IPS-18a (cell line): Measurements from ENCODE around the gene FBXO15.

Source experiments
- H3K27ac ChIP-seq: one replicate; pipeline ENCODE4 v1.5.1; 2013; ENCODE audit warnings: low read length
- H3K27me3 ChIP-seq: one replicate; pipeline ENCODE4 v1.6.1; 2013; ENCODE audit warnings: mild to moderate bottlenecking, low read length; ENCODE audit not compliant: control insufficient read depth, insufficient read depth
- H3K36me3 ChIP-seq: one replicate; pipeline ENCODE4 v1.6.1; 2013; ENCODE audit warnings: low read depth, low read length; ENCODE audit not compliant: control insufficient read depth
- H3K4me1 ChIP-seq: one replicate; pipeline ENCODE4 v1.6.1; 2013; ENCODE audit warnings: low read depth, low read length; ENCODE audit not compliant: control insufficient read depth
- H3K4me3 ChIP-seq: one replicate; pipeline ENCODE4 v1.5.1; 2013; ENCODE audit warnings: low read length
- H3K9ac ChIP-seq: one replicate; pipeline ENCODE4 v1.6.1; 2013; ENCODE audit warnings: mild to moderate bottlenecking, low read length, moderate library complexity
- H3K9me3 ChIP-seq: one replicate; pipeline ENCODE4 v1.6.1; 2013; ENCODE audit warnings: low read depth, low read length; ENCODE audit not compliant: control insufficient read depth

Gene FBXO15, protein sequence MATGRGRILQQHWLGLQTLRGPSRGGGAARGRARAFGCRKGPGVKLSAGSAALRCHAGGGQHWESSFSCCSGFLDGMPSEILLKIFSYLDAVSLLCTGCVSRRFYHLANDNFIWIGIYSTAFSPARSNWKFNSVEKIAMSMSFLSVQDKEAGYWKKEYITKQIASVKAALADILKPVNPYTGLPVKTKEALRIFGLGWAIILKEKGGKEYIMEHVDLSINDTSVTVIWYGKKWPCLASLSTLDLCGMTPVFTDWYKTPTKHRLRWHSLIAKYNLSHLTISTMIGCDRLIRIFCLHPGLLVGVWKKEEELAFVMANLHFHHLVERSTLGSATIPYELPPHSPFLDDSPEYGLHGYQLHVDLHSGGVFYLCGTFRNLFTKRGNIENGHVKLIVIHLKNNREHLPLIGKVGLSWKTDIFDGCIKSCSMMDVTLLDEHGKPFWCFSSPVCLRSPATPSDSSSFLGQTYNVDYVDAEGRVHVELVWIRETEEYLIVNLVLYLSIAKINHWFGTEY

DNA sequence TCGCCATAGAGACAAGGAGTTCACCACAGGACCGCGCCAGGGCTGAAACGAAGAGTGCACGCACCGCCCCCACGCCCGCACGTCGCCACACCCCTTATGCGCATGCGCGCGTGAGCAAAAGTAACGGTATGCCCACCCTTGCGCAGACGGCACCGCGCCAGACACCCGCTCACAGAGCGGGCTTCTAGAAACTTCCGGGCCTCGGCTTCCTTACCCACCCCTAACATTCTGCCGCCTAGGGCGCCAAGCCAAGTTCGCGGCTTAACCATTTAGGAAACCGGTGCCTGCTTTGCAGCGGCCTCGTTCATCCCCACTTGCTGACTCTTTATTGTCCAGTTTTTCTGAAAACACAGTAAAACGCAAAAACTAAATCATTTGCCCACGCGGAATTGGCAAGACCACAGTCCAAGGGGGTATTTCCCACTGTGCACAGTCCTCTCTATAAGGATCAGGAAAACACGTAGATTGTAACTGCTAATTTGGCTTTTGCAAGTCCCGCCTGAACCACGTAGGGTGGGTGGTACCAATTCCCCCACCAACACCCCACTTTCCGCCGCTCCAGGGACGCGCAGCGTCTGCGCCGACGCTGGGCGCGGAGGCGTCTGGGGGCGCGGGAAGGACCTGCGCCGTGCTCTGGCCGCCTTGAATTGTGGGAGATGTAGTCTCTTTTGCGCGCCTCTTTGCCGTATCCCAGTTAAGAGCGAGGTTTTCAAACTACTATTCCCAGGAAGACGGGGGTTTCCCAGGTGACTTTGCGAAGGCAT, at the start of gene FBXO15, which contains the start of gene TIMM21:
Gene FBXO15 (minus strand): TSS at position 56 of the 764 bp plus-strand sequence. CDS start 49 bp downstream, at position 7.
Gene TIMM21 (plus strand): TSS at position 745 of the 764 bp plus-strand sequence. CDS start 286 bp downstream, outside the sequence.
- H3K27me3 ChIP-seq = peaks cover 9% of the 10 kb centered on the region
- peak within 1 kb of the TSS; percentile 80 for H3K9ac ChIP-seq
- H3K27ac ChIP-seq = peak within 1 kb of the TSS; percentile 7
- peak within 1 kb of the TSS; percentile 90 for H3K4me3 ChIP-seq
- H3K36me3 ChIP-seq = peaks cover 2% of the 10 kb centered on the region
- H3K9me3 ChIP-seq = no peaks in the 10 kb centered on the region
- peaks cover 6% of the 10 kb centered on the region for H3K4me1 ChIP-seq

DNA sequence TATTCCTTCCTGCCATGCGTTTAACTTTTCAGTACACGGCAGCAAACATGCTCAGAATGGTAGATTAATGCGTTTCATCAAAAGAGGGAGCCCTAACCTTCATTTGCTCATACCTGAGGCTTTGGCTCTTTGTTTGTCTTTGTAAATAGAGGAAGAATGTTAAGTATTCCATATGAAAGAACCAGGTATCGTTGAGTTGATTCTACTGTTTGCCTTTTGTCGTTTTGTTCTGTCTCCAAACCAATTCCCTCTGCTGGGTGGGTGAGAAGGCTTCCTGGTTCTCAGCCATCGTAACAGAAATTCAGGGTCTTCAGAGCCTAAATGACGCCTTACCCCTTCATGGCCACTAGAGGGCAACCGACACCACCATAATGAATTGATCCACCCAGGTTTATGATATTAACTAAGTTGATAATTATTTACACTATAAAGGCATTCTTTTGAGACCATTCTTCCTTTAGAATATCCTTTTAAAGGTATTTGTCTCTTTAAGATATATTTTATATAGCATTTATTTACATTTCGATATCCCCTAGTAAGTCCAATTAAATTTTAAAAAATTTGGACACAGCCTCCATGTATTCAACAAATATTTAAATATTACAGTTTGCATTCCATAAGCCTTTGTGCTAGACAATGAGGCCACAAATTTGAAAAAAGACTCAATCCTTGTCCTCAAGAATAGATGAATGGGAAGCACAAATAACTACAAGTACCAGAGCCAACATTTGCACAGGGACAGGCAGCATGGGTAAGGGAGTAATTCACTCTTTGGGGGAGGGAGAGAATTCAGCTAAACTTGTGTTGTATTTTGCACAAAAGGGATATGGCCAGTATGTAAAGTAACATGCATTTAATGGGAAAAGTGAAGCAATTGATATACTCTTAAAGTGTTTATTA, 48.8 kb upstream of the FBXO15 start:
- H3K9ac ChIP-seq = no peak overlapping the region
- no peaks in the 10 kb centered on the region for H3K9me3 ChIP-seq
- peak overlapping the region; percentile 54 for H3K4me3 ChIP-seq
- H3K27ac ChIP-seq = no peak overlapping the region
- no peaks in the 10 kb centered on the region for H3K27me3 ChIP-seq
- no peaks in the 10 kb centered on the region for H3K36me3 ChIP-seq
- peaks cover 7% of the 10 kb centered on the region for H3K4me1 ChIP-seq

DNA sequence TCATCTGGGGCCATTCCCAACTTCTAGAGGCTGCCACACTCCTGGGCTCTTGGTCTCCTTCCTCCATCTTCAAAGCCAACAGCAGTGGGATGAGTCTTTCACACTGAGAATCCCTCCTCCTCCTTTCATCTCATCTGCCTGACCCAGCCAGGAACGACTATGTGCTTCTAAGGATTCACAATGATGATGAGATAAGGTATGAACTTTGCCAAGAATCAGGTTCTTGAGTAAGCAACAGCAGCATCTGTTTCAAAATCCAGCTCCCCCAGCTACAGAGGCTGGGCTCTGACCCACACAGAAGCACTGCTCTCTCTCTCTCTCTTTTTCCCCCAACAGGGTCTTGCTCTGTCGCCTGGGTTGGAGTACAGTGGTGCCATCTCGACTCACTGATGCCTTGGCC, 47.1 kb upstream of the FBXO15 start:
- Histone ChIP-seq H3K27ac (no peak overlapping the region), H3K9ac (no peak overlapping the region), H3K4me3 (no peak overlapping the region), H3K36me3 (no peaks in the 10 kb centered on the region), H3K9me3 (no peaks in the 10 kb centered on the region), H3K4me1 (peaks cover 7% of the 10 kb centered on the region), H3K27me3 (no peaks in the 10 kb centered on the region)

DNA sequence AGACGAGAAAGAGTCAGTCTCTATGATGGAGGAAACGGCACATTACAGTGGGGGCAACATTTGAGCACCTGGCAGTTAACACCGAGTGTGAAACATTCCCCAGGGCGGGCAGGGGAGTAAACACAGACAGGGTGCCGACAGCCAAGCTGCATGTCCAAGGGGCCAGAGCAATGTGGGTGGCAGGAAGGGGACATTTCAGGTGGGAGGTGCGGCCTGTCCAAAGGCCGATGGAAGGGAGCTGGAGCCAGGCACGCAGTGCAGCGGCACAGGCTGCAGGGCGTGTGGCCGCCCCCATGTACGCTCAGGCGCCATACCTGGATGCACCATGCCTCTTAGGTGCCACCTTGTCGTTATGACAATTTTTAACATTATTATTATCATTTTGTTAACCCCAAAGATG, 43.9 kb upstream of the FBXO15 start:
- Histone ChIP-seq H3K36me3 (no peaks in the 10 kb centered on the region), H3K27ac (no peak overlapping the region), H3K4me1 (peaks cover 4% of the 10 kb centered on the region), H3K9ac (no peak overlapping the region), H3K4me3 (no peak overlapping the region), H3K9me3 (no peaks in the 10 kb centered on the region), H3K27me3 (no peaks in the 10 kb centered on the region)

DNA sequence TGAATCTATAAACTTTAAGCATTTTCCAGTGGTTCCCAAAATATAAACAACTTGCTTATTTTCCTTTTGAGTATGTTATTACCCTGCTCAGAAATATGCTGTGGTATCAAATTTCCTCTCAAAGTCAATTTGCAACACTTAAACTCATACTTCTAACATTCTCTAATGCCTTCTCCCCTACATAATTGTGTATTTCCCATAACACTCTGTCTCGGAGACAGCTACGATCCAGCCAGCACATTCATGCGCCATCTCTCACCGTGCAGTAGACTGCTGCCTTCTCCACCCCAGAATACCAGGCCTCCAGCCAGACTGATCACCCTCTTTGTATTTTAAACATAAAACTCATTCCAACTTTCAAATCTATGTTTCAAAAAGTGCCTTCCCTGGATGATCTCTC, 42.5 kb upstream of the FBXO15 start:
- no peaks in the 10 kb centered on the region for H3K27me3 ChIP-seq
- no peak overlapping the region for H3K9ac ChIP-seq
- no peaks in the 10 kb centered on the region for H3K9me3 ChIP-seq
- H3K4me1 ChIP-seq = no peaks in the 10 kb centered on the region
- H3K36me3 ChIP-seq = no peaks in the 10 kb centered on the region
- H3K27ac ChIP-seq = no peak overlapping the region
- no peak overlapping the region for H3K4me3 ChIP-seq

DNA sequence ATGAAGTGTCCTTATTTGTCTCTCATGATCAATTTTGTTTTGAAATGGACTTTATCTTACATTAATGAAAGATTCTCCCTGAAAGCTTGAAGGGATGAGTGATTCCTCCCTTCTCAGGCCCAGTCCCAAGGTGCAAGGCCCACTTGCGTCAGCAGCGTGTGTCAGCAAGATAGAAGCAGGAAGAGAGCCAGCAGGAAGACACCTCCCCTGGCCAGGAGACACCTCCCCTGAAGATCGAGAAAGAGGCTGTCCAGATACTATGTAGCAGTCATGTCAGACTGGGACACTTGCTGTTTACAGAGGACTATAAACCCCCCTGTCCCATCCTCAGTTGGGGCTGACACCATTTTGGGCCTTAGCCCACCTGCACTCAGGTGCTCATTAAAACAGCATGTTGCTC, 39.0 kb upstream of the FBXO15 start:
- Histone ChIP-seq H3K9me3 (no peaks in the 10 kb centered on the region), H3K27ac (no peak overlapping the region), H3K4me1 (peaks cover 4% of the 10 kb centered on the region)

DNA sequence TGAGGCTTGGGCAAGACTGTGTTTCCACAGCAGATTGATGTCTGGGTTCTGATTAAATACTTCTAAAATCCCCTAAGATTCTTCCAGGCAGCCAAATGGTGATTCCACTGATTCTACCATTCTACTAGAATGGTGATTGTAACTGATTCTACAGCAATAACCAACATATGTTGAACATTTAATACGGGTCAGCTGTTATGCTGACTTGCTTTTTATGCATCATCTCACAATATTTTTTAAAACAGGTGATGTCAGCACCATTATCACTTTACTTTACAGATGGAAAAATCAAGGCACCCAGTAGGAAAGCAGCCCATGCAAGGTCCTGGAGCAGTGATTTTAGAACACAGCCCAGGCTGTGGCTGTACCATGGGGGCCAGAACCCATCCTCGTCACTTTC, 38.2 kb upstream of the FBXO15 start:
- Histone ChIP-seq H3K36me3 (no peaks in the 10 kb centered on the region), H3K9me3 (no peaks in the 10 kb centered on the region), H3K27me3 (no peaks in the 10 kb centered on the region), H3K4me1 (peaks cover 4% of the 10 kb centered on the region), H3K4me3 (no peak overlapping the region), H3K27ac (no peak overlapping the region), H3K9ac (no peak overlapping the region)

More for the DNA sequence above, 39.0 kb upstream of the FBXO15 start:
- Histone ChIP-seq H3K4me3 (no peak overlapping the region), H3K36me3 (no peaks in the 10 kb centered on the region), H3K9ac (no peak overlapping the region), H3K27me3 (no peaks in the 10 kb centered on the region)

DNA sequence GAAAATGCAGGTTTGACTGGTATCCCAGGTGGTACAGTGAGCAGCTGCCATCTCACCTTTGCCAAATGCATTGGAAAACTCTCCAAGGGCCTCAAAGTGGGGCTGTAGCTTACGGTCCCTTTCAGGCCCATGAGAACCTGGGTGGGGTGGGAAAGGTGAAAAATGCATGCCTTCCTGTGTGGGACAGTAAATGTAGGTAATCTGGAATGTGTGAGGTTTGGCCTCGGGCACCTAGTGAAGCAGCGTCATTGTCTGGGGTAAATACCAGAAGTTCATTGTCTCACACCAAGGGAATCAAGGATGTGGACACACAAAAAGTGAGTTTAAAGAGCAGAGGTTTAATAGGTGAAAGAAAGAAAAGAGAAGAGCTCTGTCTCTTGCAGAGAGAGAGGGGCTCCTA, 37.2 kb upstream of the FBXO15 start:
- no peak overlapping the region for H3K9ac ChIP-seq

DNA sequence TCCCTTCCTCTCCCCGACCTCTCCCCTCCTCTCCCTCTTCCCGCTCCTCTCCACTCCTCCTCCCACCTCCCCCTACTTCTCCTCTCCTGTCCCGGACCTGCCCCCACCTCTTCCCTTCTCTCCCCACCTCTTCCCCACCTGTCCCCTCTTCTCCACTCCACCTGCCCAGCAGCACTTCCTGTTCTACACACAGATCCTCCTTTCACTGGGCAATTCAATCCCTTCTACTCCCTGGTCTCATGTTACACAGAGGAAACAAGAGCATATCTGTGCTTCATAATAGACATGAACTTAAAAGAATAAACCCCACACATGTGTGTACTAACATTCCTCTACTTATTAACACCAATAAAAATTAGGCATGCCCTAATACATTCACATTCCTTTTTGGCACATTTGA, 35.5 kb upstream of the FBXO15 start:
- Histone ChIP-seq H3K4me3 (no peak overlapping the region), H3K9ac (no peak overlapping the region), H3K9me3 (no peaks in the 10 kb centered on the region), H3K36me3 (no peaks in the 10 kb centered on the region), H3K27me3 (no peaks in the 10 kb centered on the region), H3K27ac (no peak overlapping the region), H3K4me1 (peaks cover 4% of the 10 kb centered on the region)

More for the DNA sequence above, 37.2 kb upstream of the FBXO15 start:
- Histone ChIP-seq H3K4me3 (no peak overlapping the region), H3K27ac (no peak overlapping the region), H3K36me3 (no peaks in the 10 kb centered on the region), H3K4me1 (peaks cover 4% of the 10 kb centered on the region), H3K27me3 (no peaks in the 10 kb centered on the region), H3K9me3 (no peaks in the 10 kb centered on the region)

DNA sequence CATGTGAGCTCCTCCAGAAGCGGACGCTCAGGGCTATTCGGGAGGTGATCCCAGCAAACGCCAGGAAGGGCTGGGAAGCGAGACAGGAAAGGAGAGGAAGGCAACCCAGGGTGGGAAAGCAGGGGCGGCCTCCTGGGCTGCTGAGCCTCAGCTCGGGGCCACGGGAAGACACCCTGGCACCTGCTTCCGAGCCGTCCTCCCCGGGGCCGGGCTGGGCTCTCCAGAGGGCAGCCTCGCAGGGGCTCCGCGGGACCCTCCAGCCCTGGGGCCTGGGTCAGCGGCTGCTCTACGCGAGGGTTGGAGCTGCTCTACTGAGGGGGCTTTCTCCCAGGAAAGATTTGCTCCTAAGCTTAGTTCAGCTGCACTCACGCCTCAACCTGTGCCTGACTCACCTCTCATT, 34.7 kb upstream of the FBXO15 start:
- H3K27me3 ChIP-seq = no peaks in the 10 kb centered on the region
- no peak overlapping the region for H3K27ac ChIP-seq
- H3K9ac ChIP-seq = no peak overlapping the region
- H3K36me3 ChIP-seq = no peaks in the 10 kb centered on the region
- H3K4me3 ChIP-seq = no peak overlapping the region
- H3K9me3 ChIP-seq = no peaks in the 10 kb centered on the region
- H3K4me1 ChIP-seq = peaks cover 4% of the 10 kb centered on the region
